ENCODE data around the gene JADE2.

The JADE2 gene

DNA sequence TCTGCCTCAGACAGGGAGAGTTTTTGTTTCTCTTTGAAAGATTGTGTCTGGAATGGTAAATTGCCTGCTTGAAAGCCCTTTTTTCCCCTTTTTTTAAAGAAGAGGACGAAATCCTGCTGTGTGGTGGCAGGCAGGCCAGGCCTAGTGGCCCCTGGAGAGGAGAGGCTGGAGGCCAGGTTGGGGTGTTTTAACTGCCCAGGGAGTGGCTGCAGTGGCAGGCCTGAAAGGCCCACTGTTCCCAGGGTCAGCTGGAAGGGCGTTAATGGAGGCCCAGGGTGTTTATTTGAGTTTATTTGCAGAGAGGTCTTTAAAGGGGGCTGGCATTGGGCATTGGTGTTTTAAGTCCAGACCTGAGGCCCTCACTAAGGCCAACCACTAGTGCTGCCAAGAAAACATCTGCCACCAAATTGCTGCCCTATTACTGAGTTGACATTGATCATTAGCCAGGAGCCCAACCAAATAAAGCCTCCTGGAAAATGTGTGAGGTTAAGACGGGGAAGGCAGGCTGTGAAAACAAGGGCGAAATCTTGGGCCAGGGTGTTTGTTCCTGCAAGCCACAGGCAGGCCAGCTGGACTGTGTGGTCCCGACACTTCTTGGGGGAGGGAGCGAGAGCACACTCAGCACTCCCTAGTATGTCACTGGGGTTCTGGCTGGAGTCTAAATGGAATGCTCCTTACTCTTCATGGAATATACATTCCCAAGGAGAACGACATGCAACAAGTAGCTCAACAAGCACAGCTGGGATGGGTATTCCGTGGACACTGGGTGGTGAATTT, 5.0 kb downstream of the JADE2 start:
- no peak for DNase-seq

DNA sequence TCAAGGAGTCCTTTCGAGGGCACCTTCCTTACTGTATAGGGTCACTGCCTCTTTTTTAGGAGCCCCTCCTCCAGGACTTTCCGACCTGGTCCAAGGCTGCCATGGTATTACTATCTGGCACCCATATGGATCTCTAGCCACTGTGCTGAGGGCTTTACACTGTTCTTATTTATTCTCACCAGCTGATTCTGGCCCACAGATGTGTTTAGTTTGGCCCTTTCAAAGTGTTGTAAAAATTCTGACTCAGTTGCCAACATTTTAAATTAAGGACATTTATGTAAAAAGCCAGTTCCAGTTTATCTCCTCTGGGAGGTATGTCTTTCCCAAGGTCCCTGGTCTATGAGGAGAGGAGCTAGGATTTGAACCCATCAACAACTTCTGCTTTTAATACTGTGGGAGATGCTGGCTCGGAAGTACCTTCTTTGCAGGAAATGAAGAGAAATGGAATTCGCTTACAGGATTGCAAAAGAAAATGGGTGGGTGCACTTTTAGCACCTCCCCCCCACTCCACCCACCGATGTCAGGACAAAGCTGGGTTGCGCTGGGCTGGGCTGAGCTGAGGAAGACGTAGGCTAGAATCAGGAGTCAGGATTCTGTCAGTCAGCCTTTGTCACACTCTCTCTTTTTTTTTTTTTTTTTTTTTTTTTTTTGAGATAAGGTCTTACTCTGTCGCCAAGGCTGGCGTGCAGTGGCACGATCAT, 7.8 kb downstream of the JADE2 start:
- DNase-seq = peak; percentile 29 to 86 (median 65)

DNA sequence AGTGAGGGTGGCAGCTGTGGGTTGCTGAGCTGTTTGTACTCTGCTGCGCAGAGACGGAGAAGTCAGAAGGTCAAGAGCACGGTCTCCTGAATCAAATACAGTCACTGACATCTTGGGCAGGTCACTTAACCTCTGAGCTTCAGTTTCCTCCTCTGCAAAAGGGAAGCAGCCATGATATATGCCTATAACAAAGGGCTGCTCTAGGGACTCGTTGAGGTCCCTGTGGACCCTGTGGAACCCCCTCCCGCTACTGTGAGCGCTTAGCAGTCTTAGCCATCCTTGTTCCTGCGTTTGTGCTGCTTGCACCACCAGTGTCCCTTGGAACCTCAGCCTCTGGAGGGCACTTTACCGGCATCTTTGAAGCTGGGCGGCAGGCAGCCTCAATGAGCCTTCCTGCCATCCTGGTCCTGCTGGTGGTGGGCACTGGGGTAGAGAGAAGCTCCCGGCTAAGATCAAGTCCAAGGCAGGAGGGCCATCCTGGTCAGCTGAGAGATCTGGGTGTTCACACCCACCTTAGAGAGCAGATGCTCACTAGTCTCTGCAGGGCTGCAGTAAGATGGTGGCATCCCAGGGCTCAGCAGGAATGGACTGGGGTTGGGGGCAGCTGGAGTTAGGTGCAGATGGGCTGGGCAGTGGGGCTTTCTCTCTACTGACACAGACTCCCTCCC, 8.7 kb downstream of the JADE2 start:
- no peak for DNase-seq

DNA sequence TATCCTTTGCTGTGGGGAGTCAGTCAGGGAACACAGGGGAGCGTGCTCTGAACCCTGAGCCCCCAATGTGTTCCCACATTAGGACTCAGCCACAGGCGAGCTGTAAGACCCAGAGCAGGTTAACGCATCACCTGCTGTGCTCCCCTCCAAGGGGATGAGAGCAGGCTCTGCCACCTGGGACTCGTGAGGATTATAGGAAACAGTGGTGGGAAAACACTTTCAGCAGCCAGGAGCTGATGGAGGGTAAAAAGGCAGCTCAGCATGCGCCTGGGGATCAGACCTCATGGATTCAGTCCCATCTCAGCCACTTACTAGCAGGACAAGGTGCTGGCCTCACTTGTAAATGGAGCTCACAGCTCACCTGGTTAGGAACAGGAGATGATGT, 9.2 kb downstream of the JADE2 start:
- no peak for DNase-seq

DNA sequence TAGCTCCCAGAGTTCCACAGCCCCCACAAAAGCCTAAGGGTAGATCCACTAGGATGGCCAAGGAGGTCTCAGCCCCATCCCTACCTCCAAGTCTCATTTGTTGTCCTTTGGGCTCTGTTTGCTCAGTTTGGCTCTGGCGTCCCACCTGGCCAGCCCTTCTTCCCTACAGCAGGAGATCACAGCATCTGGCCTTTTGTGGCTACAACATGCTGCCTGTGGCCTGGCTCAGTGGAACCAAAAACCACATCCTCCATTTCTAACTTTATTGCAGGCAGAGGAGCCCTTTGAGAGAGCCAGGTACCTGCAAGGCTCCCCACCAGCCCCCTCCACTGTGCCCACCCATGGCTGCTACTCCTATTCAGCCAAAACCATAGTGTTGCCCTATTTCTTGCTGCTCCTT, 11.4 kb downstream of the JADE2 start:
- DNase-seq = no peak

DNA sequence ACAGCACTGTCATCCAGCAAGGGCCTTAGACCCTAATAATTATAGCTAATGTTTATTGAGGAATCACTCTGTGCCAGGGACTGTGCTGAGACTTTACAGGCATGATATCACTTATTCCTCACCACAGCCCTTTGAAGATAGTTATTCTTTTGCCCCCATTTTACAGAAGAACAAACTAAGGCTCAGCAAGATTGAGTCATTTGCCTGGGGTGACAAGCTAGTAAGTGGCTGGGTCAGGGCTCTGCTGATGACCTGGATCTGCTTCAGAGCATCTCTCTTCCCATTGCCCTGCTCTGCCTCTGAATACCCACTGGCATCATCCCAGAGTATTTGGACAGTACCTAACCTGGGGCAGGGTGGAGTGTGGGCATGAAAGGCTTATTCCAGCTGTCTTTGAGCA, 11.8 kb downstream of the JADE2 start:
- DNase-seq = no peak

DNA sequence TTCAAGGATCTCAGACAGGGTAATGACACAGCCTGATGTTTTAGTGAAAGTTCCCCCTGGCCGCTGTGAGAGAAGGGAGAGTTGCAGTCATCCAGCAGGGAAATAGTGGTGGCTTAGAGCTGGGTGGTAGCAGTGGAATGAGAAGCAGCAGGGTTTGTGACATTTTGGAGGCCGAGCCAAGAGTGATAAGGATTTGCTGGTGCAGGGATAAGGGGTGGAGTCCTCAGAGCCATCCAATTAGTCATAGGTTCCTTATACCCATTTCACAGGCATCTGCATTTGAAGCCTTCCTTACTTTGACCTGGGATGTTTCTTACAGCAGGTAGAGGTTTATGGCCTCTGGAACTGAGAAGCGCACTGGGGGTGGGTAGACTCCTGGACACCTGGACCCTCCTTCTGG, 12.8 kb downstream of the JADE2 start:
- no peak for DNase-seq

DNA sequence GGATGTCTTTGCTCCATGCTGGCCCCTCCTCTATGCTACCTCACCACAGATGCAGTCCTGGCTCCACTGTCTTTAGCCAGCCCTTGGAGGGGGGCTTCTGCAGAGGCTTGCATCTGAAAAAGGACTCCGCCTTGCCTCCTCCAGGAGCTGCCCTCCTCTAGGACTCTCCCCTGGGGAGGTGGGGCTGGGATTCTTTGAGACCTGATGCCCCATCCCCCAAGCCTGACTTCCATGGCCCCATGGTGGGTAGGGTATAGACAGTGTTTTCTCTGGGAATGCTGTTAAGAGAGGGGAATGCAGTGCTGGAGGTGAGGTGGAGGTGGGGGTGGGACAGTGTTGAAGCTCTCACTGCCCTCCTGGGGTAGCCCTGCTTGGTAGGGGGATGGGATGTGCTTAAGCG, 14.3 kb downstream of the JADE2 start:
- no peak for DNase-seq

DNA sequence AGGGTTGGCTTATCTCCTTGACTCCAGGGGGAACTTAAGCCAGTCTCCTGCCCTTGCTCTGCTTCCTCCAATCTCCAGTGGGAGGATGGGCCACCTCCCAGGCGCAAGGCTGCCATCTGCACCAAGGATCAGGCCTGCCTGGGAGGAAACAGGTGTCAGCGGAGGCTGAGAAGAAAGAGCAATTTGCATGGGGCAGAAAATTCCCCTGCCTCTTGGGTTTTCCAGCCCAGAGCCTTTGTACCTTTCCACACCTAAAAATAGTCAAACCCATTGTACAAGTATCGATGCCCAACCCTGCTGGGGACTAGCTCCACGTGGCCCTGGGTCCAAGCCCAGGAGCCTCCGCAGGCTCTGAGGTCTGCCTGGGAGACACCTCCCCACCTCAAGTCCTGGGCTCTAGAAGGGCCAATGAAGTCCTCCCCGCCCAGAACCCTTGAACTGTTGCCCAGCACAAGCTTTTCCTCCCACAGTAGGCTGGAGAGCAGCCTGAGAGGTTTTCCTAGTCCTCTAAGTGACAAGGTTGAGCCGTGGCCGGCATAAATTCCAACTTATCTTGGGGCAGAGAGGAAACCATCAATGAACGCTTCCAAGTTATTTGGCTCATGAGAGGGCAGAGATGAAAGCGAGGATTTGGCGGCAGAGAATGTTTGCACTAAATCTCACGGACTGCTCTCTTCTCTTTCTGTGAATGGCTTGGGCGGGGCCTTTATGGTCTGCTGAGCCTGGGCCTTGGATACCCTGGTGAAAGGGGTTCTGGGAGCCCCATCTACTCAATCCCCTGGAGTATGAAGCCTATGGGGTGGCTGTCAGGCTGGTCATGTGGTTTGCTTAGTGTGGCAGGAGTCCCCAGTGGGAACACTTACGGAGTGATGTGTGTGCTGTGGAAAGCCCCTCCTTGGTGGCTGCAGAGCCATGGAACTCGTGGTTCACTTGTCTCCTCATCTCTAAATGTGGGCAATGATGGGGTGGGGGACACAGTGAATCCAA, 15.6 kb downstream of the JADE2 start:
- DNase-seq = no peak

DNA sequence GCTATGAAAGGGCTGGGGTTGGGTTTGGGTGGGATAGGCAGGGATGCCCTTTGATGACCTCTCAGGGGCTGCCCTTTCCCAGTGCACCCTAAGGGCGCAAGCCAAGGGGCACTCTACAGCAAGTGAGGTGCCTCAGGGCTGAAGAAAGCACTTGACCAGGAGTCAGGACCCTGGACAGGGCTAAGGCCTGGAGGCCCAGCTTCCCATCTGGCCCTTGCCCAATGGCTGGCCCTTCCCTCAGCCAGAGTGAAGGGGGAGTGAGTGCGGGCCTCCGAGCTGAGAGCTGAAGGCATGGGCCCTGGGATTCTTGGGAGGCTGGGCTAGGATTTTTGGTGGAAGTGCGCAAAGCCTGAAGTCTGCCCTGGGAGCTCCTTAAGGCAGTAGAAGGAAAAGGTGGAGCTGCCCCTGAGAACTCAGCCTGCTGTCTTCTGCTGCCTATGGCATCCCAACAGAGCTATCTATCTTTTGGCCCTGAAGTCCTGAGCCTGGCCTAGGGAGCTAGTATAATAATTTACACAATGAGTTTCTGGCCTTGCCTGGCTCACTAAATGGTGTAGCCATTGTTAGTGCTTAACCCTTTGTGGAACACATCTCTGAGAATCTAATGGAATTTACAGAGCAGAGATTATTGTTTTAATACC, 16.4 kb downstream of the JADE2 start:
- DNase-seq = peak; percentile 41 to 78 (median 58)

DNA sequence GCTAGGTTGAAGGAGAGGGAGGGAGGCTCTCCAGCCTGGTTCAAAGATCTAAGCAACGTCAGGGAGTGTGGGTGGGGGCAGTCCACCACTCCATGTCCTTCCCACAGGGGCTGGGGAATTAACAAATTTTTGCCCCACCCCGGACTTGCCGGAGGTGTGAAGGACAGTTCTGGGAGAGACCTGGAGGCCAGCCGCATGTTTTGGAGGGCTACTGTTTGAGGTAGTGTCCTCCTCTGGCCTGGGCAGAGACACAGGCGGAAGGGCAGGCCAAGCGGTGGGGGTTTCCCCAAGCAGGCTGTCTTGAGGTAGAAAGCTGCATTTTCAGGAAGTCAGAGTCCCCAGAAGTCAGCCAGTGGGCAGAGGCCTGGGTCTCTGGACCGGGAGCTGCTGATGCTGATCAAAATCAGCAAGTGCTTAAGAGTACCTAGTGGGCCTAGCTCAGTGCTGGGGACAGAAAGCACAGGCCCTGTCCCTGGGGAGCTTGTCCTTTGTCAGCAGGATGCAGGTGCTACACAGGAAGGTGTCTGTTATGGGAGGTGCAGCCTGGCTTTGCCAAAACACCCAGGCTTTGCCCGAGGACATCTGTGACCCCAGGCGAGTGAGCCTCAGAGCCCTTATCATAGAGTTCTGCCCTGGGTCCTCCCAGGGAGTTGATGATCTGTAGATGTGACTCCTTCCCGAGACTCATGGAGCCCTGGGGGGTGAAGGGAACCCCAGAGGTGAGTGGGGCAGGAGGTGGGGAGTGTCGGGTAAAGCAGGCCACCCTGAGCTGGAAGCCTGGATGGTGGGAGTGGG, 18.5 kb downstream of the JADE2 start:
- peak; percentile 75 to 86 (median 79) for DNase-seq

DNA sequence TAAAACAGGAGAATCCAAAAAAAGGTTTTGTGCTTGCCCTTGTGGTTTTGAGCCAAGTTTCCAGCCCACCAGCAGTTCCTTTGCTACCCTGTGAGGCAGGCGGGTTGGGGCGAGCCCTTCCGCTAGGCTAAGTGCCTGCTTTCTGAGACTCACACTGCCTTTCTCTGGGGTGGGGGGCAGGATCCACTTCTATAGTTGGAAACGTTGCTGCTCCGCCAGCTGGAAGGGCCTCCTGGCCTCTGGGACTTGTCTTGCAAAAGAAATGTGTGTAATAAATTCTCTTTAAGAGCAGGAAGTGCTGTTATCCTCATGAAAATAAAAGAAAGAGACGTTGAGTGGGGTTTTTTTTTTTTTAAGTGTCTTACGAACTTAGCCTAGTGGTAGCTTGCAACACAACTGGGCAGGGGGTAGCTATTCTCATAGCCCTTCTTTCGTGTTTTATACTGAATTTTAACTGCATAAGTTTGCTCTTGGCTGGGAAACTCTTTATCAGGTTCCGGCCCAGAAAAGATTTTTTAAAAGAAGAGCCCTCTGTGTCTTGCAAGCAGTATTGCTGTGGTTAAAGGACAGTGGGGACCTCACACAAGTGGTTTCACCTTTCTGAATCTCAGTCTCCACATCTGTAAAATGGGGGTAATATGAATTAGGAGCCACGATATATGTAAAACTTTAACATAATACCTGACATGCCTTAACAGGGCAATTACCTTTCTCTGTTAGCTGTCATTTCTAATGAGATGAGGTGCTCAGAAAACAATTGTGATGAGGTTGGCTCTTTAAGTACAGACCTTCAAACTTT, 19.8 kb downstream of the JADE2 start:
- peak in 3 of 4 experiments; percentile 31 to 46 (median 40) for DNase-seq

DNA sequence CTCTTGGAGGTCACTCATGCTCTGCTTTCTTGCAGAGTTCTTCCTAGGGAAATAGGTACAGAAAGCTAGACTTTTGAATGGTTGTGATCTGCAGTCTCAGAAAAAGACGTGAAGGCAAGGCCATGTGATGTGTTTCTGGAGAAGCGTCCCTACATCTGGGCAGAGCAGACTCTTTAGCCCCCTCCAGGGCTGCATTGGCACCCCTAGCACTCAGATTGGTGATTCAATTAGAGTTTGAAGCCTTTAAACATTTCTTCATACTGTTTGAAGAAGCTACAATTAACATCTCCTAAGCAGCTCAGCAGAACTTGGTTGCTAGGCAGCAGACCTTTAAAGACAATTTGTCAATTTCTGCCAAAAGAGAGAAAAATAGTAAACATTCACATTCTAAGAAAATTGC, 21.6 kb downstream of the JADE2 start:
- no peak for DNase-seq

DNA sequence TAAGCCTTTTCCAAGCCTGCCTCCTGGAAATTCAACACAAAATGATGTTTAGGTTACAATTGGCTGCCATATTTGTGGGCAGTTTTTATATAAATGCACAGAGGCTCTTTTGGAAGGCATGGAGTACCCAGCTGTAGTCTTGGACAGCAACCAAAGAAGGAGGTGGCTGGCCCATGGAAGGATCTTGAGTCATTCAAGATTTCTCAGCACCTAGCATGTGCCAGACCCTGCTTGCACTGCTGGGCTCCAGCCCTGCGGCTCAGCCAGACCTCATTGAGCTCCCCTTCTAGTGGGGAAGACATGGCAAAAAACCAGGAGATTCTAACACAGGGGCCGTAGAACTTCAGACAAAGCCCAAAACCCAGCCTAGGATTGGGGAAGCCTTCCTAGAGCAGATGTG, 22.1 kb downstream of the JADE2 start:
- DNase-seq = no peak

DNA sequence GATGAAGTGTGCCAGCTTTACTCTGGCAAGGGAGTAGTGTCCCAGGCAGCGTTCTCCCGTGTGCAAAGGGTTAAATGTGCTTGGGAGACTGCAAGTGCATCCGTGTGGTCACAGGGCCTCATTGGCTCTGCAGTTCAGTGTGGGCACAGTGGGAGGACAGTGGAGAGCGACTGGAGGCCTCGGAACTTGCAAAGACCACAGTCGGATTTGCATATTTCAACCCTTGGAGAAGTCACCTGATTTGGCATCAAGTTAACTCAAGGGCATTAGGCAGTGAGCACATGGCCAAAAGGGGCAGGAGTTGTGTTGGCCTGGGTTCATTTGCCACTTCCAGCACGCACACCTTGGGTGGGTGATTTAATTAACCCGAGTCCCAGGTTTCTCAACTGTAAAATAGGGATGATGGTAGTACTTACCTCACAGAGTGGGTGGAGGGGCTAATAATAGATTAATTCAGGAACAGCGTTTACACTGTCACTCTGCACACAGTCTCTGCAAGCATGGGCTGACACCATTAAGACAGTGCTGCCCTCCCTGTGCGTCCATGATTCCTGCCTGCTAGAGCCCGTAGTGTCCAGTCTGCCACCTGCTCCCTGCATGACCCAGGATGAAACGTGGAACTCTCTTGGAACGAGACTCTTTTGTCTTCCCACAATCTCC, 22.7 kb downstream of the JADE2 start:
- no peak for DNase-seq

DNA sequence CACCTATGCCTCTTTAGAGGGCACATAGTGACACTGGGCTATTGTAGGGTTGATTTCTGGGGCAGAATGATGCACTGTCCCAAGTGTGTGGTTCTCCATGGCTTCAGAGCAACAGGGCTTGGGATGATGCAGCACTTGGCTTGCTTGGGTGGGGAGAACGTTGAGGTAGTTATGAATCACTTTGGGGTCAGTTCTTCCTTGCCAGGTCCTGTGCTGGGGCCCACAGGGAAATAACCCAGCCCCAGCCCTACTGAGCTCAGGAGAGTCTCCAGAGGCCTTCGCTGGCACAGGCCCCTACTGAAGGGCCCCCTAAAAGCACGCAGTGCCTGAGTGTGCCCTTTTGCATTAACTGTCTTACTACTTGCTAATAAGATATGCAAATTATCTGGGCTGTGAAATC, 24.2 kb downstream of the JADE2 start:
- no peak for DNase-seq

DNA sequence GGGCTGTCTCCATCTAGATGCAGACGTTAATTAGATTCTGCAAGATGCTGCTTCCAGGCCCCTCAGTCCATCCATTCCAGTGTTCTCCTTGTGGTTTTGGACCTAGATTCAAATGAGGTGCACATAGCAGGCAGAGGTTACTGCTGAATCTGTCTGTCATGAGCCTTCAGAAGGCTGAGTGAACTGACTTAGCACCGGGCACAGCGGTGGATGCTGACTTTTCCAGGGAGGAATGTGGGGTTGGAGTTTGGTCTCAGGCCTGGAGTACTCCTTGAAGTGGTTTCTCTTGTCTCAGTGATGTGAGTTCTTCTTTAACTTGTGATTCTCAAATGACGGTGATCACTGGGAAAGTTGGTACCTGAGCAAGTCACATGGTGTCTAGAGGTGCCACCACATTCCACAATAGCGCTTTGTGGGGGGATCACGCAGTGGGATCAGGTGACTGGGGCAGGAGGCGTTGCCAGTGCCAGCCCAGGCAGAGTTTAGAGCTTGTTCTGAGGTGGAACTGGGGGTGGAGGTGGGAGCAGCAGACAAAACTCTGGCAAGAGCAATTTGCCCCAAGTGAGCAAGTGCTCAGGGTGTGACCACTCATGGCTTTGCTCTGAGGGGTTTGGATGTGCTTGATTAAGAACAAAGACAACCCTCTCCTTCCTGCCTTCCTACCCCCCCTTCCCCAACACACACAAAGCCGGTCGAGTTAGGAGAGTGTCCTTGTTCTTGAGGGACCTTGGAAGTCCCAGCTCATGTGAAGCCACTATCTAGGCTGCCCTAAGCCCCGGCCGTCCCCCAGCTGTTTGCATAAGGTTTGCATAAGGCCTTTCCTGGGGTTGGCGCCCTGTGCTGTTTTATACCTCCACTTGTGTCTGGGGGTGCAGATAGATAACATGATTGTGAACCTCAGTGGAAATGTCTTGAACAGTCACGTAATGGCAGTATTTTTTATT, 25.1 kb downstream of the JADE2 start:
- DNase-seq = no peak

DNA sequence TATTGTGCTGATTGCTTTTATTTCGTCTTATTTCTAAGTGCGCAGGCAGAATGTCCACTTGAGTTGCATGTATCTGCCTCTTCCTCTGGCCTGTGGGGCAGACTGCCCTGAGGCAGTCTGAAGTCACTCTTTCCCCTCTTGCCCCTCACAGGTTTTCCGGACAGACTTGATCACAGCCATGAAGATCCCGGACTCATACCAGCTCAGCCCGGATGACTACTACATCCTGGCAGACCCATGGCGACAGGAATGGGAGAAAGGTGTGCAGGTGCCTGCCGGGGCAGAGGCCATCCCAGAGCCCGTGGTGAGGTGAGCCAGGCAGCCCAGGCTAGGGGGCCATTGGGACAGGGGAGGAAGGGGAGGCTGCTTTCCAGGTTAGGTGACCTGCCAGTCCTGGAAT, 26.4 kb downstream of the JADE2 start:
- no peak for DNase-seq

DNA sequence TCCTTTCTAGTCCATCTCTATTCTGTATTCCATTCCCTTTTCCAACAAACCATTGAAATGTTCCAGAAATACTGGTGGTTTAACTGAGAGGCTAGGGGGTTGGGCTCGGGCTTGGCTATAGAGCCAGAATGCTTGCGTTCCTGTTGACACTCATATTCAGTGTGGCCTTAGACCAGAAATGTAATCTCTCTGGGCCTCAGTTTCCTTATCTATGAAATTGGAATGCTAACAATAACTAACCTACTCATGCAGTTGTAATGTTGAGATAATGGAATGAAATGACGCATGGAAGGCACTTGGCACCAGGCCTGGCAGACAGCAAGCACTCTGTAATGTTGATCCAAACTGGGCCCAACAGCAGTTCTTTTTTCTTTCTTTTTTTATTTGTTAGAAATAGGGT, 26.8 kb downstream of the JADE2 start:
- DNase-seq = no peak
